ENCODE results near the gene CHMP4A.

Gene CHMP4A

GRCh38 chr14:24212924-24213865 lies at the start of gene CHMP4A:
Gene CHMP4A (minus strand): TSS chr14:24213488. CDS start chr14:24213439, 49 bp downstream.
- DNase-seq = peak; percentile 100

GRCh38 chr14:24261969-24262327 lies 48.7 kb upstream of the CHMP4A start:
- no peak for DNase-seq

- no peak for DNase-seq
Measured at GRCh38 chr14:24261256-24261968, 48.1 kb upstream of the CHMP4A start.

- no peak for DNase-seq
Measured at GRCh38 chr14:24260780-24261157, 47.5 kb upstream of the CHMP4A start.

- no peak for DNase-seq
Measured at GRCh38 chr14:24260026-24260779, 46.9 kb upstream of the CHMP4A start.

- DNase-seq = no peak
Measured at GRCh38 chr14:24259282-24260025, 46.2 kb upstream of the CHMP4A start.

GRCh38 chr14:24258548-24259265 lies 45.4 kb upstream of the CHMP4A start:
- no peak for DNase-seq

- DNase-seq = no peak
Measured at GRCh38 chr14:24258119-24258518, 44.8 kb upstream of the CHMP4A start.

- DNase-seq = no peak
Measured at GRCh38 chr14:24256960-24257359, 43.7 kb upstream of the CHMP4A start.

- DNase-seq = peak; percentile 90
Measured at GRCh38 chr14:24255931-24256711, 42.8 kb upstream of the CHMP4A start.

GRCh38 chr14:24255438-24255837 lies 42.1 kb upstream of the CHMP4A start:
- no peak for DNase-seq

- DNase-seq = no peak
Measured at GRCh38 chr14:24254630-24255392, 41.5 kb upstream of the CHMP4A start.

GRCh38 chr14:24253936-24254335 lies 40.6 kb upstream of the CHMP4A start:
- DNase-seq = no peak

GRCh38 chr14:24252289-24253124 lies 39.2 kb upstream of the CHMP4A start:
- DNase-seq = no peak

GRCh38 chr14:24251880-24252288 lies 38.6 kb upstream of the CHMP4A start:
- DNase-seq = no peak

- DNase-seq = no peak
Measured at GRCh38 chr14:24250354-24250753, 37.1 kb upstream of the CHMP4A start.

- no peak for DNase-seq
Measured at GRCh38 chr14:24249230-24250021, 36.1 kb upstream of the CHMP4A start.

- peak; percentile 66 for DNase-seq
Measured at GRCh38 chr14:24247422-24247821, 34.1 kb upstream of the CHMP4A start.

All from hematopoietic multipotent progenitor cell treated with erythropoietin and hydrocortisone succinate and interleukin-3 and kit ligand, for 6 days (in vitro differentiated cells).